NCI-H82 (cell line): ENCODE data around the gene MYO16.

Source experiments
- DNase-seq: peaks from one replicate; lab custom pipeline; 2025; lab: John Stamatoyannopoulos, UW

MYO16 gene

DNA sequence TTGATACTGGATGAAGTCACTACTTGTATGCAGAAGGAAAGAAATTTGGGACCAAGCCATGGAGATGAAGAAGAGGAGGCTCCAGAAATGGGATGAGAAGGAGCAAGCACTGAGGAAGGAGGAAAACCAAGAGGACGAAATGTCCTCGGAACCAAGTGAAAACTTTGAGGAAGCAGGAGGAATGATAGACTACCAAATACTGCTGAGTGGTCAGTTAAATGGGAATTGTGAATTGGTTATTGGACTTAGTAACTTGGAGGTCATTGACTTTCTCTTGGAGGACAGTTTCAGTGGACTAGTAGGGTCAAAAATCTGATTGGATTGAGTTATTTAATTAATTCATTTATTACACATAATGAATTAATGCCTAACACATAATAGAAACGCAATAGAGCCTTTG, 167.9 kb downstream of the MYO16 start:
- no peak for DNase-seq

DNA sequence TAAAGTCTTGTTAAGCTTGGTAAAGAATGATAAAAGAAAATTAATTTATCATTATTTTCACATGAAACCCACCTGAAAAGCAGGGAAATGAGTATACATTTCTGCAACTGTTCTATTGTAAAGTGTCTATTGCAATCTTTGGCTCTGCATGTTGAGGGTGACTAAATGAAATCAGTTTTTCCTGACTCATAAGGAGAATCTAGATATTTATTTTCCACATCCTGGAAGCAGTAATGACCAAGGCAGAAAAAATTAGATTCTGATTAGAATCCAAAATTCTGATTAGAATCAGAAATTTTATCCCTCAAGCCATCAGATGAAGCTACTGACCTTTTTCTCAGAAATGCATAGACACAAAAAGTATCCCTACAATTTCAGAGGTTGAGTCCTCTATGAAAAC, 178.4 kb downstream of the MYO16 start:
- DNase-seq, result no peak

- no peak for DNase-seq
Measured at GRCh38 chr13:108812165-108812564, 182.8 kb downstream of the MYO16 start.

- no peak for DNase-seq
Measured at GRCh38 chr13:108812661-108813060, 183.2 kb downstream of the MYO16 start.

- no peak for DNase-seq
Measured at GRCh38 chr13:108813587-108814170, 184.3 kb downstream of the MYO16 start.

- DNase-seq, result no peak
Measured at GRCh38 chr13:108816375-108816774, 187.0 kb downstream of the MYO16 start.

DNA sequence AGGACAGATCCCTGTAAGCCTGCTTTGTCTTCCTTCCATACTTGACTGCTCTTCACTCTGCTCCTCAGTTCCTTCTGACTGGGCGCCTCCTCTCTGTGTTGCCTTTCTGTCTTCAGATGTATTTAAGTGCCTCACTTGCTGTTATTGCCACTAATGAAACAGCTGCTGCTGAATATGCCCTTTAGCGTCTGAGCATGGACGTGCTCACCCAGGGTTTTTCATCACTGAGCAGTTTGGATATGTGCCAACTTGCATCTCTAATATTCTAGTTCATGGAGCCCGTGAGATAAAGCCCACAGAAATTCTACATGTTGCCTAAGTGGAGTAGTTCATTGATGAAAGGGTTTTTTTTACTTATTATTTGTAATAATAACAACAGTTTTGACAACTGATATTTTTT, 198.2 kb downstream of the MYO16 start:
- DNase-seq, result peak; percentile 41

DNA sequence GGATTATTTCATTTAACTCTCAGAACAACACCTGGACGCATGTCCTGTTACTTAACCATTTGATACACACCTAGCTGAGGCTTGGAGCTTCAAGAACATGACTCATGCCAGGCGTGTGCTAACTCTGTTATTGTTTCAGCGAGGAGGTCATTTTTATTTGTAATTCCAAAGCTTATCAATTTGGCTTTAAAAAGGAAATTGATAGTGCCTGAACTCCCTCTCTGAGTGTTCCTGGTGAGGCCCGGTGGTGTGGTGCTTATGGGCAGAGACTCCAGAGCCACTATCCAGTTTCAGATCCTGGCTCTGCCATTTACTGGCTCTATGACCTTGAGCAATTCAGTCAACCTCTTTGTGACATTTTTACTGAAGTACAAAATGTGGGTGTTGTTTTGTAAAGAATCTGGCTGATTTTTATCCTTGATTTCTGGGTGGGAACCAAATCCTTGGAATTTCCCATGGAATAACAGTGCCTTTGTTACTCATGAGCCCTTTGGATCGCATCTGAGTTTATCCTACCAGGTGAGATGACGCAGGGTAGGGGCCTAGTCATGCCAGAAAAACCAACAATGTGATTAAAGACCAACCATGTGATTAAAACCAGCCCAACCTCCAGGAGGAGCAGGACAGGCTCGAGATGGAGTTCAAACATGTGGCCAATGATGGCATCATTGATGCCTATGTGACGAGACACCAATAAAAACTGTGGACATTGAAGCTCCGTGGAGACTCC, 198.8 kb downstream of the MYO16 start:
- DNase-seq, result no peak

- peak; percentile 53 for DNase-seq
Measured at GRCh38 chr13:108830916-108831315, 201.5 kb downstream of the MYO16 start.

- no peak for DNase-seq
Measured at GRCh38 chr13:108833531-108833930, 204.1 kb downstream of the MYO16 start.

GRCh38 chr13:108834193-108834592, 204.8 kb downstream of the MYO16 start:
- no peak for DNase-seq

DNA sequence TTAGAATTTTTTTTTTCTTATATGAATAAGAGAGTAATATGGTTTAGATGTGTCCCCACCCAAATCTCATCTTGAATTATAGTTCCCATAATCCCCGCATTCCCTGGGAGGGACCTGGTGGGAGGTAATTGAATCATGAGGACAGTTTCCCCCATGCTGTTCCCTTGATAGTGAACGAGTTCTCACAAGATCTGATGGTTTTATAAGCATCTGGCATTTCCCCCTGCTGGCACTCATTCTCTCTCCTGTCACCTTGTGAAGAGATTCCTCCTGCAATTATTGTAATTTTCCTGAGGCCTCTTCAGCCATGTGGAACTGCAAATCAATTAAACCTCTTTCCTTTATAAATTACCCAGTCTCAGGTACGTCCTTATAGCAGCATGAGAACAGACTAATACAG, 205.7 kb downstream of the MYO16 start:
- no peak for DNase-seq

GRCh38 chr13:108850691-108851090, 221.3 kb downstream of the MYO16 start:
- DNase-seq, result no peak

DNA sequence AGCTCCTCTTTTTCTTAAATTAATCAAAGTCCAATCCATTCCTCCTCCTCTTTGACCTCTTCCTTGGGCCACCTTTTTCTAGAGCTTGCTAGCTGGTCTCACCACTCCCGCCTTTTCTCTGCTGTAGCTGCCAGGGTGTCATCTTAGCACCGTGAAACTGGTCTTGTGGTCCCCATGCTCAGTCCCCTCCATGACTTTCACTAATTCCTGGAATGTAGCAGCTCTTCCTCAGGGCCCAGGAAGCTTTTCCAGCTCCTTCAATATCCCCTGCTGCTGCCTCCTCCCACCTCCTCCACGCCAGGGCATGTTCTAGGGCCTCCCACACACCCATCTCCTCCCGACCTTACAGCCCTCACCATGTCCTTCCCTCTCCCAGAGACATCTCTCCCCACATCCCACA, 222.2 kb downstream of the MYO16 start:
- DNase-seq, result no peak

DNA sequence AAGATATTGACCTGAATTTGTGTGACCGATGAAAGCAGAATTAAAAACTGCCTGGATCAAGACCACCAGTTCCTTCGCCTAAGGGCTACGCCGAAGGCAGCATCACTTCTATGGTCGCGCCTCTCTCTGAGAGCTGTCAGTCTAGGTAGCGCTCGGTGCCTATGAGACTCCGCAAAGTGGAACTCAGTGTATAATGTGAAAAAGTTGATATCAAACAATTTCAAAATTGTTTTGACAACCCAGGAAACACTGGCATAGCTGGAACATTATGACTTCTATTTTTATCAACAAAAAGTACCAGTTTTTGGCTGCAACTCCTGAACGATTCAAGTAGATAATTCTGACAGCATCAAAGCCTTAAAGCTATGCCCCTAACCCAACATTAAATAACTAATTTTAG, 223.6 kb downstream of the MYO16 start:
- no peak for DNase-seq

GRCh38 chr13:108855737-108856387, 226.5 kb downstream of the MYO16 start:
- no peak for DNase-seq

- no peak for DNase-seq
Measured at GRCh38 chr13:108858676-108859075, 229.3 kb downstream of the MYO16 start.

- peak; percentile 91 for DNase-seq
Measured at GRCh38 chr13:108859197-108860012, 230.0 kb downstream of the MYO16 start.

GRCh38 chr13:108860418-108860817, 231.0 kb downstream of the MYO16 start:
- DNase-seq, result peak; percentile 59

- no peak for DNase-seq
Measured at GRCh38 chr13:108877300-108877699, 247.9 kb downstream of the MYO16 start.

DNA sequence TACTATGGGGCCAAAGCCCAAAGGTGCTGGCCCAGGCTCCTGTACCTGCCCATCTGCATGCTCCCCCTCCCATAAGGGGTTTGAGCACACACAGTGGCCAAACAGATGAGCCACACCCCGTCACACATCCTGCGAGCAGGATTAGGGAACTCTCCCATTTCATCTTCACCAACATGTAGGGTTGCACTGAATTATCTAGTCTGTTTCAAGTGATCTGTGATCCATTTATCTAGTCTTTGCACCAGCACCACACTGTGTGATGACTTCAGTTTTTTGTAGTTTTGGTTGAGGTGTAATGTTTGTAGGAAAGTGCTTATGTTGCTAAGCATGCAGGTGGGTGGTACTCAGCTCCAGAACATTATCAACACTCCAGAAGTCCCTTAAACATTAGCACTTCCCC, 249.3 kb downstream of the MYO16 start:
- DNase-seq, result no peak

GRCh38 chr13:108889324-108889984, 260.0 kb downstream of the MYO16 start:
- DNase-seq, result no peak
